ENCODE measurements around the gene TEX10. TPM values are rescaled to one million over a fixed set of nuclear protein-coding genes. Genes with fewer than 3 reads are reported as not detected.

TEX10 gene
- total RNA-seq, 2 experiments from 2014 or later: 43.9 to 44.9 TPM

DNA sequence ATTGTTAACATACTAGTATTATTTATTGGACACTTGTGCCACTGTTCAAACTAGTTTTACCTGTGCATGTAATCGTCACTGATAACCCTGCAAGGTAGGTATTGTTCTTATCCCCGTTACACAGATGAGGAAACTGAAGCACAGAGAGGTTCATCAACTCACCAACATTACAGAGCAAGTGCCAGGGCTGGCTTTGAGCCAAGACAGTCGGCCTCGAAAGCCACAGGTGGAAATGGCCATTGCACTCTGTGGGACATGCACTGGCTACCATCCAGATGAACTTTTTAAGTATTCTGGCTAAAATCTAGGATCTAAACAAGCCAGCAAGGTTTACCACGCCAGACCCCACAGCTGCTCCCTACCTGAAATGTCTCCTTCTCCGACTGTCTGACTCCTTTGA, 57.9 kb downstream of the TEX10 start:
- H3K4me2 ChIP-seq (ENCODE audit: low read length): no peak overlapping the region
- no TSS peak for BruUV-seq (replicated peaks)
- peaks cover 90% of the 10 kb centered on the region for H3K36me3 ChIP-seq (ENCODE audit: insufficient read depth, low read length)
- H3K4me1 ChIP-seq (ENCODE audit: insufficient read depth, low read length, poor library complexity, severe bottlenecking): no peaks in the 10 kb centered on the region
- TF ChIP-seq, protein P1, sequence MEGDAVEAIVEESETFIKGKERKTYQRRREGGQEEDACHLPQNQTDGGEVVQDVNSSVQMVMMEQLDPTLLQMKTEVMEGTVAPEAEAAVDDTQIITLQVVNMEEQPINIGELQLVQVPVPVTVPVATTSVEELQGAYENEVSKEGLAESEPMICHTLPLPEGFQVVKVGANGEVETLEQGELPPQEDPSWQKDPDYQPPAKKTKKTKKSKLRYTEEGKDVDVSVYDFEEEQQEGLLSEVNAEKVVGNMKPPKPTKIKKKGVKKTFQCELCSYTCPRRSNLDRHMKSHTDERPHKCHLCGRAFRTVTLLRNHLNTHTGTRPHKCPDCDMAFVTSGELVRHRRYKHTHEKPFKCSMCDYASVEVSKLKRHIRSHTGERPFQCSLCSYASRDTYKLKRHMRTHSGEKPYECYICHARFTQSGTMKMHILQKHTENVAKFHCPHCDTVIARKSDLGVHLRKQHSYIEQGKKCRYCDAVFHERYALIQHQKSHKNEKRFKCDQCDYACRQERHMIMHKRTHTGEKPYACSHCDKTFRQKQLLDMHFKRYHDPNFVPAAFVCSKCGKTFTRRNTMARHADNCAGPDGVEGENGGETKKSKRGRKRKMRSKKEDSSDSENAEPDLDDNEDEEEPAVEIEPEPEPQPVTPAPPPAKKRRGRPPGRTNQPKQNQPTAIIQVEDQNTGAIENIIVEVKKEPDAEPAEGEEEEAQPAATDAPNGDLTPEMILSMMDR (conservative IDR thresholded peaks at IDR 0.05; ENCODE audit: low read length): no peak
- TF ChIP-seq EZH2phosphoT487 (IDR thresholded peaks at IDR 0.05; ENCODE audit: borderline replicate concordance, low read depth, low read length): no peak
- H3K27ac ChIP-seq (ENCODE audit: low read depth, low read length, poor library complexity, severe bottlenecking): no peak overlapping the region
- CTCF ChIA-PET (ENCODE audit: unreplicated experiment): no interaction called here
- intact Hi-C loops (cut with micrococcal nuclease; ENCODE audit: unreplicated experiment): no loop called here
- no peak for DNase-seq (ENCODE audit: low spot score)
- no peak overlapping the region for H2AFZ ChIP-seq (ENCODE audit: low read length)
- no peaks in the 10 kb centered on the region for H3K79me2 ChIP-seq (ENCODE audit: insufficient read depth, low read depth, low read length)
- no peaks in the 10 kb centered on the region for H3K9me3 ChIP-seq (ENCODE audit: low read length)
- POLR2A ChIA-PET: no interaction called here
- H4K20me1 ChIP-seq (ENCODE audit: insufficient read depth, low read length): no peaks in the 10 kb centered on the region
- H3K4me3 ChIP-seq (ENCODE audit: low read depth, low read length, poor library complexity, severe bottlenecking): no peak overlapping the region
- H3K9me2 ChIP-seq (ENCODE audit: insufficient read depth, low read length): no peaks in the 10 kb centered on the region

DNA sequence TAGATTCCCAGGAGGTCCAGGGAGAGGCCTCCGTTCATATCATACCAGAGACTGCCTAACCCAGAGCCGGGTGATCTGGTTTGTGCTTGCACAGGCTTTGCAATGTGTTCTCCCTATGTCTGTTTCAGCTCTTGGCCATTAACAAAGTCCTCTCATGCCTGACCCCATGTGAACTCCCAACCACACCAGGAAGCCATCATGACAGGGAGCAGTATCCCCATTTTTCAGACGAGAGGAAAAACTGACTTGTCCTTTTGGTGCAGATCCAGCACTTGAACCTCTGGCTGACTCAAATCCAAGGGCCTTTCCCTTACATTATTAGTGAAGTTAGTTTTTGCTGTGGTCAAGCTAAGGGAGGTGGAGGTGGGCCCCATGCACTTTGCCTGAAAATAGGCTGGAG, 58.4 kb downstream of the TEX10 start:
- Histone ChIP-seq H3K4me1 (ENCODE audit: insufficient read depth, low read length, poor library complexity, severe bottlenecking) (no peaks in the 10 kb centered on the region), H3K9me2 (ENCODE audit: insufficient read depth, low read length) (no peaks in the 10 kb centered on the region), H4K20me1 (ENCODE audit: insufficient read depth, low read length) (no peaks in the 10 kb centered on the region), H3K79me2 (ENCODE audit: insufficient read depth, low read depth, low read length) (no peaks in the 10 kb centered on the region), H3K4me2 (ENCODE audit: low read length) (no peak overlapping the region), H2AFZ (ENCODE audit: low read length) (no peak overlapping the region), H3K36me3 (ENCODE audit: insufficient read depth, low read length) (peaks cover 90% of the 10 kb centered on the region), H3K9me3 (ENCODE audit: low read length) (no peaks in the 10 kb centered on the region), H3K27ac (ENCODE audit: low read depth, low read length, poor library complexity, severe bottlenecking) (no peak overlapping the region), H3K4me3 (ENCODE audit: low read depth, low read length, poor library complexity, severe bottlenecking) (no peak overlapping the region)
- TF ChIP-seq EZH2phosphoT487 (IDR thresholded peaks at IDR 0.05; ENCODE audit: borderline replicate concordance, low read depth, low read length): no peak
- TF ChIP-seq, protein P1 (conservative IDR thresholded peaks at IDR 0.05; ENCODE audit: low read length): no peak
- ChIA-PET POLR2A (no interaction called here), CTCF (ENCODE audit: unreplicated experiment) (no interaction called here)
- BruUV-seq (replicated peaks): no TSS peak
- intact Hi-C loops (cut with micrococcal nuclease; ENCODE audit: unreplicated experiment): no loop called here
- no peak for DNase-seq (ENCODE audit: low spot score)

DNA sequence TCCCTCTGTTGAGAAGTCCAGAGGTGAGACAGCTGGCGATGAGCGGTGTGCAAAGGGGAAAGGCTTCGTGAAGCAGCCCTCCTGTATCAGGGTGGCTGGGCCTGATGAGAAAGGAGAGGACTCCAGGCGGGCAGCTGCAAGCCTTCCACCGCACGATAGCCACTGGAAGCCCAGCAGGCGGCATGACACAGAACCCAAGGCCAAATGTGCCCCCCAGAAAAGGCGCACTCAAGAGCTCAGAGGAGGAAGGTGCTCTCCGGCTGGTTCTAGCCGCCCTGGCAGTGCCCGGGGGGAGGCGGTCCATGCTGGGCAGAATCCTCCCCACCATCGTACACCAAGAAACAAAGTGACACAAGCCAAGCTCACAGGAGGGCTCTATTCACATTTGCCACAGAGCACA, 60.3 kb downstream of the TEX10 start:
- CTCF ChIA-PET (ENCODE audit: unreplicated experiment): no interaction called here
- intact Hi-C loops (cut with micrococcal nuclease; ENCODE audit: unreplicated experiment): no loop called here

More for the DNA sequence above, 60.3 kb downstream of the TEX10 start:
- Histone ChIP-seq H3K4me2 (ENCODE audit: low read length) (no peak overlapping the region), H3K9me3 (ENCODE audit: low read length) (no peaks in the 10 kb centered on the region), H3K27ac (ENCODE audit: low read depth, low read length, poor library complexity, severe bottlenecking) (no peak overlapping the region), H2AFZ (ENCODE audit: low read length) (no peak overlapping the region), H3K9me2 (ENCODE audit: insufficient read depth, low read length) (no peaks in the 10 kb centered on the region), H4K20me1 (ENCODE audit: insufficient read depth, low read length) (no peaks in the 10 kb centered on the region), H3K4me1 (ENCODE audit: insufficient read depth, low read length, poor library complexity, severe bottlenecking) (no peaks in the 10 kb centered on the region), H3K36me3 (ENCODE audit: insufficient read depth, low read length) (peaks cover 90% of the 10 kb centered on the region), H3K4me3 (ENCODE audit: low read depth, low read length, poor library complexity, severe bottlenecking) (no peak overlapping the region), H3K79me2 (ENCODE audit: insufficient read depth, low read depth, low read length) (no peaks in the 10 kb centered on the region)
- TF ChIP-seq, protein P1 (conservative IDR thresholded peaks at IDR 0.05; ENCODE audit: low read length): no peak
- TF ChIP-seq EZH2phosphoT487 (IDR thresholded peaks at IDR 0.05; ENCODE audit: borderline replicate concordance, low read depth, low read length): no peak
- POLR2A ChIA-PET: interaction anchor here (1.0 to 1.4 kb wide), 2 partner anchors 15 to 29 kb away, joined by 3 to 4 read pairs; no protein-coding TSS in a partner anchor
- no TSS peak for BruUV-seq (replicated peaks)
- no peak for DNase-seq (ENCODE audit: low spot score)

Data from OCI-LY7 (cell line).